ENCODE measurements around the gene CACNG5. TPM values are rescaled to one million over a fixed set of nuclear protein-coding genes. Genes with fewer than 3 reads are reported as not detected.

CACNG5 gene
- total RNA-seq, 1 experiment from 2014 or later: 0.21 TPM

- ATAC-seq: no peak
- Histone ChIP-seq H3K4me1 (ENCODE audit: control insufficient read depth, insufficient read depth, low read length) (no peaks in the 10 kb centered on the region), H3K27ac (ENCODE audit: low read length) (no peak overlapping the region), H3K4me3 (ENCODE audit: low read depth in 2 of 2, low read length in 2 of 2) (no peak overlapping the region), H3K27me3 (ENCODE audit: control insufficient read depth, insufficient read depth, low read length) (no peaks in the 10 kb centered on the region), H3K9me3 (ENCODE audit: control insufficient read depth, insufficient read depth, low read depth, low read length) (no peaks in the 10 kb centered on the region), H3K36me3 (ENCODE audit: control insufficient read depth, insufficient read depth, low read length) (no peaks in the 10 kb centered on the region)
- in situ Hi-C loops (cut with HindIII; ENCODE audit: low pct_unique_long_range_greater_than_20kb, low sequenced_read_pairs) (no loop called here), intact Hi-C loops (cut with micrococcal nuclease; ENCODE audit: unreplicated experiment) (no loop called here)
- ChIA-PET POLR2A (no interaction called here), CTCF (no interaction called here)
- BruUV-seq (replicated peaks): no TSS peak
- TF ChIP-seq, protein P1, sequence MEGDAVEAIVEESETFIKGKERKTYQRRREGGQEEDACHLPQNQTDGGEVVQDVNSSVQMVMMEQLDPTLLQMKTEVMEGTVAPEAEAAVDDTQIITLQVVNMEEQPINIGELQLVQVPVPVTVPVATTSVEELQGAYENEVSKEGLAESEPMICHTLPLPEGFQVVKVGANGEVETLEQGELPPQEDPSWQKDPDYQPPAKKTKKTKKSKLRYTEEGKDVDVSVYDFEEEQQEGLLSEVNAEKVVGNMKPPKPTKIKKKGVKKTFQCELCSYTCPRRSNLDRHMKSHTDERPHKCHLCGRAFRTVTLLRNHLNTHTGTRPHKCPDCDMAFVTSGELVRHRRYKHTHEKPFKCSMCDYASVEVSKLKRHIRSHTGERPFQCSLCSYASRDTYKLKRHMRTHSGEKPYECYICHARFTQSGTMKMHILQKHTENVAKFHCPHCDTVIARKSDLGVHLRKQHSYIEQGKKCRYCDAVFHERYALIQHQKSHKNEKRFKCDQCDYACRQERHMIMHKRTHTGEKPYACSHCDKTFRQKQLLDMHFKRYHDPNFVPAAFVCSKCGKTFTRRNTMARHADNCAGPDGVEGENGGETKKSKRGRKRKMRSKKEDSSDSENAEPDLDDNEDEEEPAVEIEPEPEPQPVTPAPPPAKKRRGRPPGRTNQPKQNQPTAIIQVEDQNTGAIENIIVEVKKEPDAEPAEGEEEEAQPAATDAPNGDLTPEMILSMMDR (IDR thresholded peaks at IDR 0.05): no peak
- TF ChIP-seq, protein P2, sequence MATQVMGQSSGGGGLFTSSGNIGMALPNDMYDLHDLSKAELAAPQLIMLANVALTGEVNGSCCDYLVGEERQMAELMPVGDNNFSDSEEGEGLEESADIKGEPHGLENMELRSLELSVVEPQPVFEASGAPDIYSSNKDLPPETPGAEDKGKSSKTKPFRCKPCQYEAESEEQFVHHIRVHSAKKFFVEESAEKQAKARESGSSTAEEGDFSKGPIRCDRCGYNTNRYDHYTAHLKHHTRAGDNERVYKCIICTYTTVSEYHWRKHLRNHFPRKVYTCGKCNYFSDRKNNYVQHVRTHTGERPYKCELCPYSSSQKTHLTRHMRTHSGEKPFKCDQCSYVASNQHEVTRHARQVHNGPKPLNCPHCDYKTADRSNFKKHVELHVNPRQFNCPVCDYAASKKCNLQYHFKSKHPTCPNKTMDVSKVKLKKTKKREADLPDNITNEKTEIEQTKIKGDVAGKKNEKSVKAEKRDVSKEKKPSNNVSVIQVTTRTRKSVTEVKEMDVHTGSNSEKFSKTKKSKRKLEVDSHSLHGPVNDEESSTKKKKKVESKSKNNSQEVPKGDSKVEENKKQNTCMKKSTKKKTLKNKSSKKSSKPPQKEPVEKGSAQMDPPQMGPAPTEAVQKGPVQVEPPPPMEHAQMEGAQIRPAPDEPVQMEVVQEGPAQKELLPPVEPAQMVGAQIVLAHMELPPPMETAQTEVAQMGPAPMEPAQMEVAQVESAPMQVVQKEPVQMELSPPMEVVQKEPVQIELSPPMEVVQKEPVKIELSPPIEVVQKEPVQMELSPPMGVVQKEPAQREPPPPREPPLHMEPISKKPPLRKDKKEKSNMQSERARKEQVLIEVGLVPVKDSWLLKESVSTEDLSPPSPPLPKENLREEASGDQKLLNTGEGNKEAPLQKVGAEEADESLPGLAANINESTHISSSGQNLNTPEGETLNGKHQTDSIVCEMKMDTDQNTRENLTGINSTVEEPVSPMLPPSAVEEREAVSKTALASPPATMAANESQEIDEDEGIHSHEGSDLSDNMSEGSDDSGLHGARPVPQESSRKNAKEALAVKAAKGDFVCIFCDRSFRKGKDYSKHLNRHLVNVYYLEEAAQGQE (IDR thresholded peaks at IDR 0.05; ENCODE audit: insufficient read depth in 1 of 2, low read depth in 2 of 2, low read length in 1 of 2): no peak
- no peak for DNase-seq (ENCODE audit: low read depth, low spot score)
Observed at GRCh38 chr17:66925811-66926500, 91.0 kb downstream of the CACNG5 start.

GRCh38 chr17:66928949-66929348 lies 94.0 kb downstream of the CACNG5 start:
- in situ Hi-C loops (cut with HindIII; ENCODE audit: low pct_unique_long_range_greater_than_20kb, low sequenced_read_pairs): no loop called here
- CTCF ChIA-PET: no interaction called here

More at GRCh38 chr17:66928949-66929348, 94.0 kb downstream of the CACNG5 start:
- no peaks in the 10 kb centered on the region for H3K4me1 ChIP-seq (ENCODE audit: control insufficient read depth, insufficient read depth, low read length)
- no peaks in the 10 kb centered on the region for H3K27me3 ChIP-seq (ENCODE audit: control insufficient read depth, insufficient read depth, low read length)
- H3K4me3 ChIP-seq (ENCODE audit: low read depth in 2 of 2, low read length in 2 of 2): no peak overlapping the region
- POLR2A ChIA-PET: interaction anchor here (0.6 kb wide), 1 partner anchor 15 kb away, joined by 3 read pairs; no protein-coding TSS in a partner anchor
- no peak overlapping the region for H3K27ac ChIP-seq (ENCODE audit: low read length)
- no peaks in the 10 kb centered on the region for H3K36me3 ChIP-seq (ENCODE audit: control insufficient read depth, insufficient read depth, low read length)
- TF ChIP-seq TCF7L2 (IDR thresholded peaks at IDR 0.05; ENCODE audit: low read depth, low read length) (no peak), SIN3A (IDR thresholded peaks at IDR 0.05; ENCODE audit: borderline replicate concordance, insufficient read depth, low read depth, low read length) (no peak), POLR2AphosphoS5 (IDR thresholded peaks at IDR 0.05; ENCODE audit: low read depth, low read length) (no peak)
- TF ChIP-seq, protein P1 (IDR thresholded peaks at IDR 0.05): no peak
- TF ChIP-seq, protein P2 (IDR thresholded peaks at IDR 0.05; ENCODE audit: insufficient read depth in 1 of 2, low read depth in 2 of 2, low read length in 1 of 2): no peak
- ATAC-seq: no peak
- intact Hi-C loops (cut with micrococcal nuclease; ENCODE audit: unreplicated experiment): no loop called here
- no TSS peak for BruUV-seq (replicated peaks)
- H3K9me3 ChIP-seq (ENCODE audit: control insufficient read depth, insufficient read depth, low read depth, low read length): no peaks in the 10 kb centered on the region
- no peak for DNase-seq (ENCODE audit: low read depth, low spot score)

Data from Panc1 (cell line).